Stimulated activated CD4-positive, alpha-beta T cell treated with anti-CD3 and anti-CD28 coated beads, TNF-alpha, amount 100 ng/mL, for 1 hour (primary cell): ENCODE results near the gene RSPO4.
"Not testable (repeated sequence)": the region's sequence is repeated elsewhere in the genome, so short reads cannot be mapped to it uniquely, and the experiment has no call there.

Experiments
- DNase-seq, 3 donors: peaks; one replicate each; pipeline ENCODE4 v3.0.0-alpha.2; 2020; ENCODE audit warnings: low read depth in 3 of 3, low spot score in 1 of 3

RSPO4 gene

DNA sequence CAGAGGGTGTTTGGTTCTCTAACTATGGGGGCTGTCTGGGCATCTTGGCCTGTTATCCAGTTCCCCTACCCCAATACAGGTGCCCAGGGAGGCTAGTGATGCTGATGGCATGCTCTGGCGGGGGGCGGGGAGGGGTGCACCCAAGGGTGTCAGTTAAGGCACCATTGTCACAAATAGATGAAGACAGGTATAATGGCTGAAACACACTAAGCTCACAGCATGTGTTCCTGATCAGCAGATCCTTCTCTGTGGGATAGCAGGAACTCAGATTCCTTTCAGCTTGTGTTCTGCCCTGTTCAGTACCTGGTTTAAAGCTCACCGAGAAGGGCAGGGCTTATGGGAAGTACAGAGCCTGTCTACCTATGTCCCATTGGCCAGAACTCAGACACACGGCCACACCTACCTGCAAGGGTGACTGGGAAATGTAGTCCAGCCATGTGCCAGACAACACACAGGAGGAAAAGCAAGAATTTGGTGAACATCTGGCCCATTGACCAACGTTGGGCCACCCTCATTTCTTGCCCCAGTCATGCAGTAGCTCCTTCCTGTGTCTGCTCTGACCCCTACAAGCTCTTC, 3.4 kb upstream of the RSPO4 start:
- no peak for DNase-seq

DNA sequence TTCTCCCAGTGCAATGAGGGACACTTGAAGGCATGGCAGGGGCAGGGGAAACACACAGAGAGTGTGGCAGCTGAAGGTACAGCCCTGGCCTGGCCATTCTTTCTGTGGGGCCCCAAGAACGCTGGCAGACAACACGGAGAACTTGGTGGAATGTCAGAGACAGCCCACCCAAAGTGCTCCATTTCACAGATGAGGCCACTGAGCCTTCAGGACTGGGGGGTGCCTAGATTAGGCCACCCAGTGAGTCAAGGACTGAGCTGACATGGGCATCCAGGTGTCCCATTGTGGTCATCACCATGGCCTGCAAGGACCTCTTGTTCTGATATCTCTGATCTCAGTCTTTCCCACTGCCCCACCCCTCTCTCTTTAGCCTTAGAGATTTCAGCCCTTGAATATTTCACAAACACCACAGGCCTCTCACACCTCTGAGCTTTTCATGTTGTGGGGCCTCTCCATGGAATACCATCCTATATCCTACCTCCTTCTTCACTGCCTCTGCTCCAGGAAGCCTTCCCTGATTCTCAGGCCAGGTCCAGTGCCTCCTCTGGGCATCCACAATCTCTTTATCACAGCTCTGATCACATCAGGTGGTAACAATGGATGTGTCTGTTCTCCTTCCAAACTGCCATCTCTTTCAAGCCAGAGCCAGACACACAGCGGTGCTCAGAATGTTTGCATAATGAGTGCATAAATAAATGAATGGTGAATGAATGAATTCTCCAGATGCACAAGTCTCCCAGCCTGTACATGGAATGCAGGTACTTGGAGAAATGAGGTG, 2.0 kb upstream of the RSPO4 start:
- DNase-seq: no peak

DNA sequence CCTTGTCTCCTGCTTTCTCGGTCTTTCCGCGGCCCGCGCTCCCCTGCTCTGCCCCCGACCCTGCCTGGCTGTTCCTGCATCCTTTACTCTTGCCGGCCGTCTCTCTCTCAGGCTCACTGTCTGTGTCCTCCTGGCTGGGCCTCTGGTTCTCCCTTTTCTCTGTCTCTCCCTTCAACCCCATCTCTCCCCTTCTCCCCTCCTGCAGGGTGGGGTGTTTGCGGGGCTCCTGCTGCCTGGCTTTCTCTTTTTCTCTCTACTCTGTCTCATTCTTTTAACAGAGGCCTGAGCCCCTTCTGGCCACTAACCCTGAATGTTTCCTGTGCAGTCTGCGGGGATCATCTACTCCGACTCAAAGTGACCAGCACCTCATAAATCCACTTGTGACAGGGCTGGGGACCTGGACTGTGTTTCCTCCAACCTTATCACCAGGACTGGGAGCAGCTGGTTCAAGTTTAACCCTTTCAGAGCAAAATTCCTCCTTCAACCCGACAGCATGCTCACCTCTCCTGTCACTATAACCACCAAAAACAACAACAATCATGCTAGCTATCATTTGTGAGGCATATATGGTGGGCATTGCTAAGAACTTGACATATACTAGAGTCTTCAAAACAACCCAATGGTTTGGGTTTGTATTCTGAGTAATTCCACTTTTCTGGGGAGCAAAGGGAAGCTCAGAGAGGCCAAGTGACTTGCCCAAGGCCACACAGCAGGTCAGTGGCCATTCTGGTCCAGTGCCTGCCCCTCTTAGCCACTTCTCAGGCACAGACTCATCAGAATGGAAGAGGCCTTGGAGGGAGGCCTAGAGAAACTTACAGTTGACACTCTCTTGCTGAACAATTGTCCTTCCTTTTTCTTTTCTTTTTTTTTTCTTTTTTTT, 811 bp upstream of the RSPO4 start:
- no peak for DNase-seq

DNA sequence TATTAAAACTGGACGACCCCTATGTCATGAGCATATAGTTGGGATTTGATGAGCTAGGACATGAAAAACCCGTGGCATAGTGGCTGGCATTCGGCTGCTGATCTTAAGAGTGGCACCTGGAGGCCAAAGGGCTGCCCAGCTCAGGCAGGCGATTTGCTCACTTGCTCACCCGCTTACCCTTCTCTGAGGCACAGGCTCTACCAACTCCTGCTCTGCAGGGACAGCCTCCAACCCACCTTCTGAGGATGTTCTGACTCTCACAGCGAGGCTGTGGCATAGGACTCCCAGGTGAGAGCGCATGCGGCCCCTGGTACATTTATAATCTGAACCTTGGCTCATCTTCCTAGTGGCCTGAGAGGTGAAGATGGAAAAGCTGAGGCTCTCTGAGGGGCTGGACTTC, 995 bp downstream of the RSPO4 start:
- DNase-seq: no peak

DNA sequence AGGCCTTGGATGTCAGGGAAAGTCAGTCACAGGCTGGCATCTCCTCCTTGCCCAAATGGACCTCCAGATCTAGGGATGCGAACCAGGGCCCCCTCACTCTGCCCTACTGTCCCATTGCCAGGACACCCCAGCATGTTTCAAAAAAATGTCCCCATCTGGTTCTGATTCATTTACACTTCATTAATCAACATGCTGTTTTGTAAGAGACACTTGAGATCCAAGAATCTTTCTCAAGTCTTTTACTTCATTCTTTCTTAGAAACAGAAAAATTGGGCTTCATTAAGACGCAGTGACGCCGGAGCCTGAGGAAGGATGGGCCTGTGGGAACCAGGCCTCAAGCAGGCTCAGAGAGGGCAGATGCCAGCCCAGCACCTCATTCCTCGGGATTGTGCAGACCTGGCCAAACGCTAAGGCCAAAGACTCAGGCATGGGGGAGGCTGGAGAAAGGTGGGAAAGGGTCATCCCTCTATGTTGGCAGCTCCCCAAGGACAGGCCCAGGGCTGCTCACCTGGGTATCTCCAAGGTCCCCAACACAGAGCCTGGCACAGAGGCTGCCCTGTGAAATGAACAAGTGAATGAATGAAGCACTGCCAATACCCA, 3.8 kb downstream of the RSPO4 start:
- no peak for DNase-seq

DNA sequence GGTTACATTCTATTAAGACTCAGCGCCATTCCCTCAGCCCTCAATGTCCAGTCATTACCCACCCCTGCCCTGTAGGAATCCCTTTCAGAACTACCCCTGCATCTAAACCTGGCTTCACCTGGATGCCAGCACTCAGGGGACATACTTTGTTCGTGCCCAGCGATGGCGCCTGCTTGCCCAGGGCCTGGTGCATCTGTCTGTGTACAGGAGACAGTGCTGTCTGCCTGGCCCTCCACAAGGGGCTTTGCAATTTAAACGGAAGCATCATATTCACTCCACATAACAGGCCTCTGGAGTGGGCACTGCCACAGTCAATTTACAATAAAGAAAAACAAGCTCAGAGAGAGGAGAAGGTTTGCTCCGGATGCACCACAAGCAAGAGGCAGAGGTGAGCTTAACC, 4.6 kb downstream of the RSPO4 start:
- DNase-seq: no peak

DNA sequence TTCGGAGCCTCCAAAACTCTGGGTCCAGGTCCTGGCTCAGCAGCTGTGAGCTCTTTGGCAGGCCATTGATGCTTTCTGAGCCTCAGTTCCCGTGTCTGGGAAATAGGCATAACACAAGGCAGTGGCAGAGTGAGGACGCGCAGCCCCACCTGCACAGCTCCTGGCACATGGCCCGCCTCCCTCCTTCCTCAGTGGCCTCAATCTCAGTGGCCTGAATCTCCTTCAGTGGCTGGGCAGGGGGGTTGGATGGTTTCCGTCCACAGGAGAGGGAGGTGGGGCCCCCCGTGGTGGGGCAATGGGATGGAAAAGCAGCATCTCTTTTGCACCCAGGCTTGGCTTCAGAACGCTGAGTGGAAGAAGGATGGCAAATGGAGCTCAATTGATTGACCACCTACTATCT, 5.1 kb downstream of the RSPO4 start:
- no peak for DNase-seq

DNA sequence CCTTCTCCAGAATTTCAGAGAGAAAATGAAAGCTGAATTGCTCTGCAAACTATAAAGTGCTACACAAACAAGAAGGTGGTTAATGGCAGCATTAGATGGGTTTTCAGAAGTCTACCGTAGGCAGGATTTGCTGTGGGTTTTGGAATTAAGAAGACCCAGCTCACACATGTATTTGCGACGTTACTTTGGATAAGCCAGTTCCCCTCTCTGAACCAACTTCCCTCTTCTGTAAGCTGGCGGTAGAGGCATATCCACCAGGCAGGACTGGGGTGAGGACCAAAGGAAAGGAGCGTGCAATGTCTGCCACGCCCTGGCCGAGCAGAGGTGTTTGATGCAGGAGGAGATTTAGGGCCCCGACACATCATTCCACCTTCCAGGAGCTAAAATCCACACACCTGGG, 6.9 kb downstream of the RSPO4 start:
- no peak for DNase-seq

DNA sequence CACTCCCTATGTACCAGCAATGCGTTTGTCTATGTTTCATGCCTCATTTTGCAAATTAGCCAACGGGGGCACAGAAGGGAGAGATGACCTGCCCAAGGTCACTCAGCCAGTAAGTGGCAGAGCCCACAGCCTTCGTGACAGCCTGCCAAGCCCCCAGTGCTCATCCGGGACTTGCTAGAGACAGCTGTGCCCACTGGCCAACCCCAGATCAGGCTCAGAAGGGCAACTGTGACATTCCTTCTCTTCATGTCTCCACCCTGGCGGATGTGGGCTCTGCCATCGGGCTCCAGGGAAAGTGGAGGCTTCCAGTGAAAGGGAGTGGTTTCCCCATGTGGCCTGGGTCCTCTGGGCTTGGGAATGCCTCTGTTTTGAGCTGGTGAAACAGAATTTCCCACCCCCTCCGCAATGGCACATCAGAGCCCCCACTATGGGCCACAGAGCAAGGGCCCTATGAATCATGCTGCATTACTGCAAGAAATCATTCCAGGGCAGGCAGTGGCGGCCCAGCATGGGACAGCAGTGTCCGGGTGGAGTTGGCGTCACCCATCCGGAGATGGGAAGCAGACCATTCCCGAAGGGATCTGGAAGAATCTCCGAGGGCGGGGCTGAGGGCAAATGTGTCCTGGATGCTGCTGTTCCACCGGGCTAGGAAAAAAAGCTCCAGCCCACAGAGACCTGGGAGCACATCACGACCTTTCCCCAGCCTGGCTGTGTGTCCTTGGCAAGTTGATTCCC, 9.1 kb downstream of the RSPO4 start:
- DNase-seq: no peak

DNA sequence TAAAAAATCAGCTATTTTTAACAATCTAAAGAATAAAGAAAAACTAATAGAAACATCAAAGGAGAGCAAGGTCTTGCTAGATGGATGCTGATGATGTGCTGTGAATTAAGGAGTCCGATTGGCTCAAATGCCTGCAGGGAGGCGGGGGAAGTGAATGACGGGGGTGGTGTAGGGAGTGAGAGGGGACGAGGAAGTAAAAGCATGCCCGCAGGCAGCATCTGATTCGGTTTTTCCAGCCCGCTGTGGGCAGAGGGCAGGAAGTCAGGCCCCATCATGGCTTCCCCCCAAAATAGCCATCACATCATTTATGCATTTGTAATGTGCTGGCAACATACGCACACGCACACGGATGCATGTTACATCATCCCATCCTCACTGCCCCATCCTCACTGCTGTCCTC, 10.3 kb downstream of the RSPO4 start:
- no peak for DNase-seq

DNA sequence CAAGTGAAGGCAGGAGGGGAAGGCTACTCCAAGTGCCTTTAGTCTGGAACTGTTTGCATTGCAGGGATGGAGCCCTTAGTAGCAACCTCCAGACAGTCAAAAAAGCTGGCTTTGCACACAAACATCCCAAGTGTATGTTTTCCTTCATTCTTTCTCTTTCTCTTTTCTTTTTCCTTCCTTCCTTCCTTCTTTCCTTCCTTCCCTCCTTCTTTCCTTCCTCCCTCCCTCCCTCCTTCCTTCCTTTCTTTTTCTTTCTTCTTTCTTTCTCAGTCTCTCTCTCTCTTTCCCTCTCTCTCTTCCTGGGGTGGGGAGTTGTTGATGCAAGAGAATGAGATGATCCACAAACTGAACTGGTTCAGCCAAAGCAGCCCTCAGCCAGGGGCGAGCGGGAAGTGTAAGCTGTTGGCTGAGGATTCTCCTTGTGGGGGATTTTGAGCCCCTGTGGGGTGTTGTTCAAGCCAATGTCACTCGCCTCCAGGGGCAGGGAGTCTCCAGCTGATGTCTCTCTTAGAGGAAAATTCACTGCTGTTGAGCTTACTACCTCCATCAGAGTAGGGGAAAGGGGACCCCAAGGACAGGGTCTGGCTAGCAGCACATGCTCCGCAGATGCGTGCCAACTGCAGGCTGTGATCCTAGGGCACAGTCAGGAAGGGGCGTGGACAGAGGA, 11.7 kb downstream of the RSPO4 start:
- DNase-seq: no peak

DNA sequence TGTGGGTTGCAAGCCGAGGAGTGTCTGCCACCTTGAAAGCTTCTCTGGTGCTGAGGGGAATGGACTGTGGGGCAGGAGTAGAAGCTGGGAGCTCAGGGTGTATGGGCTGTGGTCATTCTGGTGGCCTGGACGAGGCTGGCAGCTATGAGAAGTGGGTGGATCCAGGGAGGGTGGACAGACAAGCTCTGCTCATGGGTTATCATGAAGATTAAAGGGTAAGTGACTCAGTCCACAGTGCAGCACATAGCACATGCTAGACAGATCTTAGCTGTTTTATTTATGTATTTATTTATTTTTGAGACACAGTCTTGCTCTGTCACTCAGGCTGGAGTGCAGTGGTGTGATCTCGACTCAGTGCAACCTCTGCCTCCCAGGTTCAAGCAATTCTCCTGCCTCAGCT, 13.8 kb downstream of the RSPO4 start:
- no peak for DNase-seq

DNA sequence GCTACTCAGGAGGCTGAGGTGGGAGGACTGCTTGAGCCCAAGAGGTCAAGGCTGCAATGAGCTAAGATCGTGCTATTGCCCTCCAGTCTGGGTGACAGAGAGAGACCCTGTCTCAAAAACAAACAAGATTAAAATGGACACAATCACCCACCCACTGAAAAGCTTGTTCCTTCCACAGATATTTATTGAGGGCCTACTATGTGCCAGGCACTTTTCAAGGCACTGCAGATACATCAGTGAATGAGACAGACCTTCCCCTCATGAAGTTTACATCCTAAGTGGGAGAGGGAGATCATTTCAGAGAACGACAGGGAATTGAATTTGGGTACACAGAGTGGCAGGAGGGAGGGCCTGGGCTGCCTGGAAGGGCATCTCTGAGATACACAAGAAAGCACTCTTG, 14.4 kb downstream of the RSPO4 start:
- no peak for DNase-seq

DNA sequence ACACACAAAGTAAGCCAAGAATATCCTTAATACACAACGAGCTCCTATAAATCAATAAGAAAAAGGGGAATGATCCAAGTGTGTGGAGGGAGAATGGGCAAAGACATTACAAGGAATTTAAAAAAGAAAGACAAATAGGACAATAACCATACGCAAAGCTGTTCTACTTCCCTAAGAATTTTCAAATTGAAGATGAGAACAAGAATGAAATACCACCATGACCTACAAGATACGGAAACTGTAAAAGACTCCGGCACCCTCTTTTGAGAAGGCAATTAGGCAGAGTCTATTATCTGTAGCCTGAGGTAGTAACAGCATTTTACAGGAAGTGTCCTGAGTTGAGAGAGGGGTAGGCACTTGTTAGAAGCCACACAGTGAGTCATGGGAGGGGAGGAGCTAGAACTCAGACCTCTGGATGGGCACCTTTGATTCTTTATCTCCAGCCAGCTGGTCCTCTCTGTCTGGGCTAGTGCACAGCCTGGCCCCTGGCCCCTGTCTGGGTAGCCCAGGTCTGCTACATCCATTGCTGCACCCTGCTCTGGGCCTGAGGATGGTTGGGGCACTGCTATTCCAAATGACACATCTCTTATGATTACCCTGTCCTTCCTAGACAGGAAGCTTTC, 15.3 kb downstream of the RSPO4 start:
- no peak for DNase-seq

DNA sequence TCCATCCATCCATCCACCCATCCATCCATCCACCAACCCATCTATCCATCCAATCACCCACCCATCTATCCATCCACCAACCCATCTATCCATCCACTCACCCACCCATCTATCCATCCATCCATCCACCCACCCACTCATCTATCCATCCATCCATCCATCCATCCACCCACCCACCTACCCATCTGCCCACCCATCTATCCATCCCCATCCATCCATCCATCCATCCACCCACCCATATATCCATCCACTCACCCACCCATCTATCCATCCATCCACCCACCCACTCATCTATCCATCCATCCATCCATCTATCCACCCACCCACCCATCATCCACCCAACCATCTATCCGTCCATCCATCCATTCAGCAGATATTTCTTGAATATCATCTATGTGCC, 17.1 kb downstream of the RSPO4 start:
- DNase-seq: not testable (repeated sequence)

DNA sequence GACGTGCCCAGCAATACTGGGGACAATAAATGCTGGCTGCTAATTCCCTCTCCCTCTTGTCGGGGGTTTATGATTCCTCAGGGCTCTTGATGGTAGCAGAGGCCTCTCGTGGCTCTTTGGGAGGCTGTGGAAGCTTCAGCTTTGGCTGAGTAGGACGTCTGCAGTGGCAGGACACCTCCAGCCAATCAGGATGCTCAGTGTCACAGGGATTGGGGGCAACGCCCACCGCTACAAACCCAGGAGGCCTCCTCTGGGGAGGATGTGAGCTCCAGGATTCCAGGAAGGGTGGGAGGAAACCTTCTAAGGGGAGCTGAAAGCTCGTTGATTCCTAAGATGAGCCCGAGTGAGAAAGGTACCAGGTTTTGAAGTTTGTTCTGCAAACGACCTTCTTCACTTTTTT, 19.4 kb downstream of the RSPO4 start:
- no peak for DNase-seq

DNA sequence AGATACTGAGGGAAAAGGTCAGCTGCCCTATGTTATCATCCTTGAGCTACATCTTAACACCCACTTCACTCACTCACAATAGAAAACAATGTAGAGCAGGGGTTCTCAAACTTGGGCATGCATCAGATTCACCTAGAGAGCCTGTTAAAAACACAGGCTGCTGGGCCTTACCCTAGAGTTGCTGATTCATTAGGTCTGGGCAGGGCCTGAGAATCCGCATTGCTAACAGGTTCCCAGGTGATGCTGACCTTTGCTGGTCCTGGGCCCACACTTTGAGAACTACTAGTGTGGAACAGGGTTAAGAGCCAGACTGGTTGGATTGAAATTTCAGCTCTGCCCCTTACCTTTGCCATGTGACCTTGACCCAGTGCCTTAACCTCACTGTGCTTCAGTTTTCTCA, 25.1 kb downstream of the RSPO4 start:
- DNase-seq: no peak

DNA sequence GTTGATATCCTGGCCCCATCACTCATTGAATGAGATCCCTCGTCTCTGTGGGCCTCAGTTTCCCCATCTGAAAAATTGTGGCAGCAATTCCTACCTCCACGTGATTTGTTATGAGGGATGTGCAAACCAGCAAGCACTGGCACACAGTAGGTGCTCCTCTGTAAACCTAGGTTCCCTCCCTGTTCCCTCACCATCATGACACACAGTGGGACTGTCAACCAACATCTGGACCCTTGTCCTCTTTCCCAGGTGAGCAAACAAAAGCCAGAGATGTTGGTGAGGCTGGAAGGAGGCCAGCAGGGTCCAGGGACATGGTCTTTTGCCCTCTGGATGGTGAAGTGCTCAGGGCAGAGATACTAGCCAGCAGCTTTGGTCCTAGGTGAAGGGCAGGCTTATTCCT, 26.1 kb downstream of the RSPO4 start:
- DNase-seq: no peak

DNA sequence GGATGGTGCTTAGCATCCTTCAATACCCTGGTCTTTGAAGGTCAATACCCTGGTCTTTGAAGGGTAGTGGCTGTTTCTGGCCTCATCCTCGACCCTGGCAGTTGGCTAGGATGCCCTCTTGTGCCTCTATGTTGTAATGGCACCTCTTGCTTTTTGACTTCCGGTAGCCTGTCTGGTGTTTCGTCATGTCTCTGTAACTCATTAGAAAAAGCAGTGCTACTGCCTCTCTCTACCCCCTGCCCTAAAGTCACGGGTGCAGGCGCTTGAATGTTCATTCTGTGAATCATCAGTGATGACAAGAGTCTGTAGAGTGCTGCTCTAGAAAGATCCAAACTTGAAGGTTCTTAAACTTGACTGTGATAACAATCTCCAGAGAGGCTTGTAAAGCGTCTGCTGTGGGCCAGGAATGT, 28.3 kb downstream of the RSPO4 start:
- DNase-seq: no peak

DNA sequence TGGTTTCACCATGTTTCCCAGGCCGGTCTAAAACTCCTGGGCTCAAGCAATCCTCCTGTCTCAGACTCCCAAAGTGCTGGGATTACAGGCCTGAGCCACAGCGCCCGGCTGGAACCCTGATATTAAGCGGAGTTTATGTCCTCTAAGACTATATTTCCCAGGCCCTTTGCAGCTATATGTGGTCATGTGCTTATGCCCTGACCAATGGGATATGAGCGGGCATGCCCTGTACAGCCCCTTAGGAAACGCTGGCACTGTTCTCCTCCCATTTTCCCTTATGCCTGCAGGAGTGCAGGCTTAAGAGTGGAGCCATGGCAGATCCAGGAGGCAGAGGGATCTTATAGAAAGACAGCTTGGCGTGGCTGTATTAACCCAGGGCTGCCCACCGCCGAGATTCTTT, 29.9 kb downstream of the RSPO4 start:
- no peak for DNase-seq
